Hematopoietic multipotent progenitor cell (in vitro differentiated cells): Measurements from ENCODE around the gene NPTXR. TPM values are rescaled to one million over a fixed set of nuclear protein-coding genes. Genes with fewer than 3 reads are reported as not detected.

Source experiments
- DNase-seq, 3 donors: peaks; one replicate each; pipeline ENCODE4 v3.0.0-alpha.2; 2011 to 2015; ENCODE audit warnings: low read depth in 2 of 3, low spot score in 2 of 3
- total RNA-seq: library from RNA; depleted of rRNA; stranded (reverse); fragments of >200 nt; gene quantifications from one replicate; pipeline ENCODE4 v1.2.3, GENCODE V29; 2012

Gene NPTXR
- total RNA-seq, 1 donor, result 0.27 TPM

- DNase-seq, result no peak
Observed at GRCh38 chr22:38869663-38870062, 25.8 kb upstream of the NPTXR start.

- DNase-seq, result peak; percentile 66 to 80 (median 70)
Observed at GRCh38 chr22:38868886-38869381, 25.1 kb upstream of the NPTXR start.

GRCh38 chr22:38868286-38868721 lies 24.5 kb upstream of the NPTXR start:
- no peak for DNase-seq

- DNase-seq, result no peak
Observed at GRCh38 chr22:38867471-38868285, 23.9 kb upstream of the NPTXR start.

- DNase-seq, result no peak
Observed at GRCh38 chr22:38867124-38867455, 23.3 kb upstream of the NPTXR start.

- no peak for DNase-seq
Observed at GRCh38 chr22:38866399-38867123, 22.7 kb upstream of the NPTXR start.

GRCh38 chr22:38866024-38866398 lies 22.2 kb upstream of the NPTXR start:
- no peak for DNase-seq

GRCh38 chr22:38865201-38866023 lies 21.6 kb upstream of the NPTXR start:
- no peak for DNase-seq

GRCh38 chr22:38864361-38865191 lies 20.7 kb upstream of the NPTXR start:
- no peak for DNase-seq

- no peak for DNase-seq
Observed at GRCh38 chr22:38863531-38864131, 19.8 kb upstream of the NPTXR start.

GRCh38 chr22:38862375-38863329 lies 18.8 kb upstream of the NPTXR start:
- DNase-seq, result no peak

- no peak for DNase-seq
Observed at GRCh38 chr22:38861927-38862326, 18.1 kb upstream of the NPTXR start.

- DNase-seq, result no peak
Observed at GRCh38 chr22:38861170-38861876, 17.5 kb upstream of the NPTXR start.

- DNase-seq, result no peak
Observed at GRCh38 chr22:38860283-38861169, 16.7 kb upstream of the NPTXR start.

- DNase-seq, result no peak
Observed at GRCh38 chr22:38859581-38860282, 15.9 kb upstream of the NPTXR start.

- no peak for DNase-seq
Observed at GRCh38 chr22:38858492-38858891, 14.7 kb upstream of the NPTXR start.
